Fibroblast of peridontal ligament (primary cell): ENCODE results near the gene COG7.

Experiments
- DNase-seq: peaks from one replicate; pipeline ENCODE4 v3.0.0-alpha.2; 2010; ENCODE audit errors: extremely low read depth

The COG7 gene

GRCh38 chr16:23359092-23359760, 93.8 kb downstream of the COG7 start:
- no peak for DNase-seq

GRCh38 chr16:23357761-23358290, 95.2 kb downstream of the COG7 start:
- DNase-seq = no peak

- DNase-seq = no peak
These were observed 96.0 kb downstream of the COG7 start for GRCh38 chr16:23356941-23357340.

- no peak for DNase-seq
These were observed 97.8 kb downstream of the COG7 start for GRCh38 chr16:23355106-23355670.

GRCh38 chr16:23354246-23354645, 98.7 kb downstream of the COG7 start:
- no peak for DNase-seq

- no peak for DNase-seq
These were observed 99.5 kb downstream of the COG7 start for GRCh38 chr16:23353440-23353839.

GRCh38 chr16:23351360-23351759, 101.6 kb downstream of the COG7 start:
- DNase-seq = no peak

GRCh38 chr16:23348579-23349469, 104.2 kb downstream of the COG7 start:
- no peak for DNase-seq

GRCh38 chr16:23345237-23345636, 107.8 kb downstream of the COG7 start:
- DNase-seq = no peak

- no peak for DNase-seq
These were observed 109.1 kb downstream of the COG7 start for GRCh38 chr16:23343643-23344612.

GRCh38 chr16:23342083-23342640, 110.8 kb downstream of the COG7 start:
- DNase-seq = no peak

GRCh38 chr16:23339787-23340186, 113.2 kb downstream of the COG7 start:
- no peak for DNase-seq
